Hepatocyte (in vitro differentiated cells): Measurements from ENCODE around the gene PABPN1L.

ENCODE experiments used
- EZH2phosphoT487 ChIP-seq: fragments of 200-600 bp; sonication (generic); IDR thresholded peaks from one replicate; pipeline ENCODE4 v1.6.1; 2018; ENCODE audit warnings: antibody characterized with exemption, mild to moderate bottlenecking, low read depth, moderate library complexity; ENCODE audit not compliant: unreplicated experiment, severe bottlenecking
- TF ChIP-seq, protein P1 (sequence below): fragments of 200-600 bp; sonication (generic); IDR thresholded peaks from 2 replicates; pipeline ENCODE4 v1.5.1; 2016; ENCODE audit warnings: antibody characterized with exemption, mild to moderate bottlenecking; ENCODE audit not compliant: poor library complexity

DNA sequence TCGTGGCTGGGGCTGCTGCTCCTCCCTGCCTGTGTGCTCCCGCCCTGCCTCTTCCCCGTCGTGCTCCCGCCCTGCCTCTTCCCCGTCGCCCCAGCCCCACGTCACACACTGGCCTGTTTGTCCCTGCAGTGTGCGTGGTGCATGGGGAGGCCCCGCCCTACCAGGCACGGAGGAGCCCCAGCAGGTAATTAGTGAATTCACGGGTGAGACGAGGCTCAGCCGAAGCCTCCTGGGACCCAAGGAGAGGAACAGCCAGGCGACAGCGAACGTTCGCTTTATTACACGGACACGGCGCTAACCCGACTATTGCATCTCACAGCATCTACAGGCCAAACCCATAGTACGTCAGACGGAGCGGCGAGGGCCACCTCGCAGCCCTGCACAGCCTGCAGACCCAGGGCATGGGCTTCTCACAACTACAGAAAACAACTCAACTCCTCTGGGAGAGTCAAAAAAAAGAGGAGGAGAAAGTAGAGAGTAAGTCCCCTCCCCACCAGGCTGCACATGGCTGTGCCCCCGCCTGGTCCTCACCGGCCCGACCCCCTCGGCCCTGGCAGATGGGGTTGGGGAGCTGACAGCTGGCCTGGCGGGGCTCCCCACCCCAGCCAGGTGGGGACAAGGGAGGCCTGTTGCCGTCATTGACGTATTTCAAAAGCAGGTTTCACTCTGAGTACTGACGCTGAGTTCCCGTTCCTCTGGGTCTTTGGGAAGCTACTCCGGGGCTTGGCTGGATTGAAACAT is 4.3 kb upstream of the PABPN1L start:
- TF ChIP-seq, protein P1, sequence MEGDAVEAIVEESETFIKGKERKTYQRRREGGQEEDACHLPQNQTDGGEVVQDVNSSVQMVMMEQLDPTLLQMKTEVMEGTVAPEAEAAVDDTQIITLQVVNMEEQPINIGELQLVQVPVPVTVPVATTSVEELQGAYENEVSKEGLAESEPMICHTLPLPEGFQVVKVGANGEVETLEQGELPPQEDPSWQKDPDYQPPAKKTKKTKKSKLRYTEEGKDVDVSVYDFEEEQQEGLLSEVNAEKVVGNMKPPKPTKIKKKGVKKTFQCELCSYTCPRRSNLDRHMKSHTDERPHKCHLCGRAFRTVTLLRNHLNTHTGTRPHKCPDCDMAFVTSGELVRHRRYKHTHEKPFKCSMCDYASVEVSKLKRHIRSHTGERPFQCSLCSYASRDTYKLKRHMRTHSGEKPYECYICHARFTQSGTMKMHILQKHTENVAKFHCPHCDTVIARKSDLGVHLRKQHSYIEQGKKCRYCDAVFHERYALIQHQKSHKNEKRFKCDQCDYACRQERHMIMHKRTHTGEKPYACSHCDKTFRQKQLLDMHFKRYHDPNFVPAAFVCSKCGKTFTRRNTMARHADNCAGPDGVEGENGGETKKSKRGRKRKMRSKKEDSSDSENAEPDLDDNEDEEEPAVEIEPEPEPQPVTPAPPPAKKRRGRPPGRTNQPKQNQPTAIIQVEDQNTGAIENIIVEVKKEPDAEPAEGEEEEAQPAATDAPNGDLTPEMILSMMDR = no peak
- TF ChIP-seq EZH2phosphoT487 = no peak
